Right ventricle myocardium superior (tissue), 1 donor: ENCODE results near the gene ISOC2. TPM values are rescaled to one million over a fixed set of nuclear protein-coding genes. Genes with fewer than 3 reads are reported as not detected.

ENCODE experiments used
- total RNA-seq: library from RNA; stranded (reverse); fragmentation: NEBNext Ultra II Directional; extraction: Animal tissue kit (Norgen Biotek cat#: 25700); gene quantifications from one replicate; pipeline ENCODE4 v1.2.1, GENCODE V29; 2021
- donor health status: DM: no; HTN: yes; CAD: no; lungs with severe emphysema.

Gene ISOC2
- total RNA-seq, 1 donor from 2014 or later = 48.9 TPM

Other genes with a start within 250 kb of the ISOC2 start
- 2.3 TPM for gene TMEM86B, start 232.9 kb downstream of the ISOC2 start, total RNA-seq
- 37.1 TPM for gene PPP6R1, start 202.6 kb downstream of the ISOC2 start, total RNA-seq
- gene HSPBP1, start 181.5 kb downstream of the ISOC2 start, total RNA-seq = 29.2 TPM
- 1.6 TPM for gene BRSK1, start 177.6 kb downstream of the ISOC2 start, total RNA-seq
- 1.7 TPM for gene TMEM150B, start 136.3 kb downstream of the ISOC2 start, total RNA-seq
- 6.6 TPM for gene KMT5C, start 121.8 kb downstream of the ISOC2 start, total RNA-seq
- not detected for gene COX6B2, start 106.9 kb downstream of the ISOC2 start, total RNA-seq
- not detected for gene GARIN5B, start 98.4 kb downstream of the ISOC2 start, total RNA-seq
- gene IL11, start 91.2 kb downstream of the ISOC2 start, total RNA-seq = not detected
- gene TMEM190, start 84.8 kb downstream of the ISOC2 start, total RNA-seq = not detected
- 1.0 TPM for gene TMEM238, start 77.3 kb downstream of the ISOC2 start, total RNA-seq
- gene RPL28, start 75.7 kb downstream of the ISOC2 start, total RNA-seq = 569 TPM
- 22.6 TPM for gene UBE2S, start 53.9 kb downstream of the ISOC2 start, total RNA-seq
- not detected for gene SHISA7, start 18.3 kb downstream of the ISOC2 start, total RNA-seq
- not detected for gene C19orf85, start 3.1 kb upstream of the ISOC2 start, total RNA-seq
- 4.7 TPM for gene ZNF628, start 15.0 kb upstream of the ISOC2 start, total RNA-seq
- 2.9 TPM for gene NAT14, start 23.5 kb upstream of the ISOC2 start, total RNA-seq
- gene SSC5D, start 26.8 kb upstream of the ISOC2 start, total RNA-seq = 2.6 TPM
- gene SBK2, start 75.5 kb upstream of the ISOC2 start, total RNA-seq = 15.6 TPM
- gene SBK3, start 83.9 kb upstream of the ISOC2 start, total RNA-seq = 27.4 TPM
- 13.6 TPM for gene ZNF579, start 119.2 kb upstream of the ISOC2 start, total RNA-seq
- 13.0 TPM for gene FIZ1, start 137.9 kb upstream of the ISOC2 start, total RNA-seq
- 17.5 TPM for gene ZNF524, start 138.6 kb upstream of the ISOC2 start, total RNA-seq
- gene ZNF865, start 144.0 kb upstream of the ISOC2 start, total RNA-seq = 17.4 TPM
- gene ZNF784, start 162.9 kb upstream of the ISOC2 start, total RNA-seq = 11.7 TPM
- gene ZNF580, start 179.4 kb upstream of the ISOC2 start, total RNA-seq = 11.9 TPM
- gene ZNF581, start 182.0 kb upstream of the ISOC2 start, total RNA-seq = 7.1 TPM
- gene CCDC106, start 186.6 kb upstream of the ISOC2 start, total RNA-seq = 20.5 TPM
- 75.1 TPM for gene U2AF2, start 193.4 kb upstream of the ISOC2 start, total RNA-seq
- 223 TPM for gene EPN1, start 213.6 kb upstream of the ISOC2 start, total RNA-seq